ENCODE measurements around the gene KRTAP5-1.
"Not testable (repeated sequence)": the region's sequence is repeated elsewhere in the genome, so short reads cannot be mapped to it uniquely, and the experiment has no call there.

Gene KRTAP5-1

GRCh38 chr11:1584661-1585370 lies at the start of gene KRTAP5-1:
TSS of gene KRTAP5-1 (minus strand) at chr11:1585283. CDS start at chr11:1585249, 34 bp downstream.
- DNase-seq (ENCODE audit: low read depth): not testable (repeated sequence)

DNA sequence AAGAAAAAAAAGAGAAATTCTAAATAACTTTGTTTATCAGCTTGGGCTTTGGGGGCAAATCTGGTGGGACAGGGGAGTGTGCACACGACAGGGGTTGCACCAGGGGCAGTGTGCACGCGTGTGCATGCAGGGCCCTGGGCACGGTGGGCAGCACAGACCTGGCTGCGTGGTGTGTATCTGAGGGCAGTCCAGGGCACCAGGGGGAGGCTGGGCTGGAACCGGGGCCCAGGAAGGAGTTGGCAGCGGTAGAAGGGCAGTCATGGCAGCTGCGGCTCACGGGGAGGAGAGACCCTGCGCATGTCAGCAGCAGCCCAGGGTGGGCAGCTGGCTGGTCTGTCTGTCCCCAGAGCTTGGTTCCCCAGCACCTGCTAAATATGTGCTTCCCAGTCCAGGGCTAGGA lies 48.8 kb upstream of the KRTAP5-1 start:
- DNase-seq (ENCODE audit: low read depth): no peak

GRCh38 chr11:1632053-1632714 lies 47.1 kb upstream of the KRTAP5-1 start:
- no peak for DNase-seq (ENCODE audit: low read depth)

GRCh38 chr11:1631066-1631568 lies 46.0 kb upstream of the KRTAP5-1 start:
- no peak for DNase-seq (ENCODE audit: low read depth)

DNA sequence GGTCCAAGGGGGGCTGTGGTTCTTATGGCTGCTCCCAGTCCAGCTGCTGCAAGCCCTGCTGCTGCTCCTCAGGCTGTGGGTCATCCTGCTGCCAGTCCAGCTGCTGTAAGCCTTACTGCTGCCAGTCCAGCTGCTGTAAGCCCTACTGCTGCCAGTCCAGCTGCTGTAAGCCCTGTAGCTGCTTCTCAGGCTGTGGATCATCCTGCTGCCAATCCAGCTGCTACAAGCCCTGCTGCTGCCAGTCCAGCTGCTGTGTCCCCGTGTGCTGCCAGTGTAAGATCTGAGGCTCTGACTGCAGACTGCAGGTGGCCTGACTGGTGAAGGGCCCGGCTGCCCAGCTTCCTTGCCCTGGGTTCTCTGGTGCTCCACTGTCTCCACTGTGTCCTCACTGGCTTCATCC lies 45.2 kb upstream of the KRTAP5-1 start:
- DNase-seq (ENCODE audit: low read depth): no peak

- no peak for DNase-seq (ENCODE audit: low read depth)
Measured at GRCh38 chr11:1629326-1630185, 44.5 kb upstream of the KRTAP5-1 start, which contains the start of gene KRTAP5-5. TSS of gene KRTAP5-5 (plus strand) at chr11:1629775. CDS start at chr11:1629841, 66 bp downstream.

- peak; percentile 4 for DNase-seq (ENCODE audit: low read depth)
Measured at GRCh38 chr11:1628506-1629325, 43.6 kb upstream of the KRTAP5-1 start.

DNA sequence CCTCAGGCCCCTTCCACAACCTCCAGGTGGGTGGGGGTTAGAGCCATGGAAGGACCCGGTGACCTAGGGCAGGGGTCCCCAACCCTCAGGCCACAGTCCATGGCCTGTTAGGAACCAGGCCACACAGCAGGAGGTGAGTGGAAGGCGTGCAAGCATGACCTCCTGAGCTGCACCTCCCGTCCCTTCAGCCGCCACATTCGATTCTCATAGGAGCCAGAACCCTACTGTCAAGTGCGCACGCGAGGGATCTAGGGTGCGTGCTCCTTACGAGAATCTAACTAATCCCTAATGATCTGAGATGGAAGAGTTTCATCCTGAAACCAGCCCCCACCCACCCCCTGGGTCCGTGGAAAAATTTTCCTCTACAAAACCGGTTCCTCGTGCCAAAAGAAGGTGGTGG lies 40.5 kb upstream of the KRTAP5-1 start:
- no peak for DNase-seq (ENCODE audit: low read depth)

- no peak for DNase-seq (ENCODE audit: low read depth)
Measured at GRCh38 chr11:1624621-1625020, 39.5 kb upstream of the KRTAP5-1 start.

DNA sequence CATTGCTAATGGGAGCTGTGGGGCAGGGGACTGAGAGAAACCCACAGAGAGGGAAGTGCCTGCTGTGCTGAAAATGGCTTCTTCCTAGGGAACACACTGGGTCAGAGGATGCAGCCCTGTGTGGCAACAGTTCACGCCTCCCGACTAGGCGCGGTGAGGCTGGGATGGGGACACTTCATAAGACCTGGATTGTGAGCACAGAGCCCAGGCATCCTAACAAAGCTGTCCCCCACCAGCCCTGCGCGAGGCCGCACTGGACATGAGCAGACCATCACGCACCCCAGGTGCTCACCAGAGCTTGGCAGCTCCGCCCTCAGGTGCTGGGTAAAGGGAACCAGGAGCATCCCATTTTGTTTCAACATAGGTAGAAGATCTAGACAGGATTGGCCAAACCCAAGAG lies 38.6 kb upstream of the KRTAP5-1 start:
- no peak for DNase-seq (ENCODE audit: low read depth)

DNA sequence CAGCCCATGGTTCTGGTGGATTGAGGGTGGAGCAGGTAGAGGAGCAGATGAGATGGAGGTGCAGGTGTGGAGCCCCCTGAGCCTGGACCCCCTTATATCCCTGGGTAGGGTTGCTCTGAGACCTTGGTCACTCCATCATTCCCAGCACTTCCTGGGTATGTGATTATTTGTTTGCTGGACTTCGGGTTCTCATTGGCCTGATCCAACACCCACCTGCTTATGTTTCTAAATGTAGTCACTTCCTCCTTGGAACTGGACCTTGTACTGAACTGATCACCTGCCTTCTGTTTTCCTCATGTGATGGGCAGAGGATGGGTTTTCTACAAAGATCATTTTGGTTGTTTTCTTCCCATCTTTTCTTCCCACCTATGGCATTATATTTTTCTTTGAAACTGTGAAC lies 37.0 kb upstream of the KRTAP5-1 start, which contains the start of gene KRTAP5-4:
TSS of gene KRTAP5-4 (minus strand) at position 53 of the 400 bp plus-strand sequence. CDS start at position 8, 45 bp downstream.
- DNase-seq (ENCODE audit: low read depth): no peak

- DNase-seq (ENCODE audit: low read depth): no peak
Measured at GRCh38 chr11:1619449-1619848, 34.4 kb upstream of the KRTAP5-1 start.

DNA sequence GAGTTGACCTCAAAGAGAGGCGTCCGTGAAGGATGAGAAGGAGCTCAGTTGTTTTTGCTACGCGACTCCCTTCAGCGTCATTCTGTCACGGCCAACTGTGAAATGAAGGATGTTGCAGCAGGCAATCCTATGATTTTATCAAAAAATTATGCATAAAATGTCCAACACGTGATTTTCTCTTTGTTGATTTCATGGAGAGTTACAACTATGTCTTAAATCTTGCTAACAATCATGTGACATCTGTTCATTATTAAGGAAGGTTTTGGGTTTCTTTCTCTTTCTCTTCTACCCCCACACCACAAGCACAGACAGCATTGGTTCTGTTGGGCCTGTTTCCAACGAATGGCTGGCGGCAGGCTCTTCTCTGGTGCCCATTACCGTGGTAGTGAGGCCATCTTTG lies 33.1 kb upstream of the KRTAP5-1 start:
- no peak for DNase-seq (ENCODE audit: low read depth)

GRCh38 chr11:1608363-1608762 lies 23.3 kb upstream of the KRTAP5-1 start, which contains the start of gene KRTAP5-3:
TSS of gene KRTAP5-3 (minus strand) at chr11:1608463. CDS start at chr11:1608385, 78 bp downstream.
- no peak for DNase-seq (ENCODE audit: low read depth)

- DNase-seq (ENCODE audit: low read depth): not testable (repeated sequence)
Measured at GRCh38 chr11:1607901-1608300, 22.8 kb upstream of the KRTAP5-1 start.

DNA sequence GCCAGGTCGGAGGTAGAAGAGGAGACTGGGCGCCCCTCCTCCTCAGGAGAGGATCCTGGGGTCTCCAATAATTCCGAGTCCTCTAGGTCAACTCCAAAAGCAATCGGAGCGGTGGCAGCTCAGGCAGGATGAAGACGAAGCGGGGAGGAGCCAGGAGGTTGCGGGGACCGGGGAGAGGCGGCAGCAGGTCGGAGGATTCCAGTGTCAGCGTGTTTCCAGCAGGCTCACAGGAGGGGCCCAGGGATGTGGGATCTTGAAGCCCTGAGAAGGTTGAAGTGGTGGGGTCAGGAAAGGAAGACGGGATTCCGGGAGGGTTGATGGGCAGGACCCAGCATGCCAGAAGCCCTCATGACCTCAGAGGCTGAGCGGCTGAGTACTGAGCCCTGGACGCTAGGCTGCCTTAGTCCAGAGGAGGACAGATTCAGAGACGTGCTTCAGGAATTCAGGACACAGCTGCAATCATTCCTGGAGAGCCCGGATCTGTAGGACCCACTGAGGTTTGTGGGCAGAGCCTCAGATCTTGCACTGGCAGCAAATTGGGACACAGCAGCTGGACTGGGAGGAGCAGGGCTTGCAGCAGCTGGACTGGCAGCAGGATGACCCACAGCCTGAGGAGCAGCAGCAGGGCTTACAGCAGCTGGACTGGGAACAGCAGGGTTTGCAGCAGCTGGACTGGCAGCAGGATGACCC lies 22.2 kb upstream of the KRTAP5-1 start:
- DNase-seq (ENCODE audit: low read depth): peak; percentile 5

- not testable (repeated sequence) for DNase-seq (ENCODE audit: low read depth)
Measured at GRCh38 chr11:1605923-1606322, 20.8 kb upstream of the KRTAP5-1 start.

GRCh38 chr11:1604711-1605110 lies 19.6 kb upstream of the KRTAP5-1 start:
- no peak for DNase-seq (ENCODE audit: low read depth)

DNA sequence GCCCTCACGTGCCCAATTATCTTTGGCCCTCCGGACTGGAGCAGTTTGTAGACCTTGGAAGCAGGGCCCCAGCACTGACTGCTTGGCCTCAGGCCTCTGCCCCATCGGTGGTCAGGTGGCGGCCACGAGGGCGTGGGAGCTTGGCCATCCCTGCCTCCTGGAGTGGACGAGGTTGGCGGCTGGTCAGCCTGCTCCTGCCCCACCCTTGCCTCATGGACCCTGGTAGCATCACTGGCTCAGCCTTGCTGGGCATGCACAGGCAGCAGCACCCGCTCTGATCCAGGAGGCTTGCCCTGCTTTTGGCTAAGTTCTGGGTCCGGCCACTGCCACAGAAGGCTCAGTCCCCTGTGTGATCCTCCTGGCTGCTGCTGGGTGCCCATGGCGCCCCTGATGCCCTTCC lies 19.1 kb upstream of the KRTAP5-1 start:
- no peak for DNase-seq (ENCODE audit: low read depth)

DNA sequence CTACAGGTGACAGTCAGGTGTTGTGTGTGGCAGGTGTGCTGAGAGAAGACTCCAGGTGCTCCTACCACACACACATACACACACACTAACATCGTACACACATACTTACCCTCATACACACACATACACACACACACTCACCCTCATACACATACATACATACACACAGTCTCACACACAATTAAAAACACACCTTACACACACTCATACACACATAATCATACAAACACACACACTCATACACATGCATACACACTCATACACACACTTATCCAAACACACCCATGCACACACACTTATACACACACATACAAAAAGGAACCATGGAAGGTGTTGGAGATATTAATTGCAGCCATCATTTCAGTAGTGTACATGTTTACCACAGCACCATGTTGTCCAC lies 18.5 kb upstream of the KRTAP5-1 start:
- DNase-seq (ENCODE audit: low read depth): no peak

GRCh38 chr11:1601663-1602062 lies 16.6 kb upstream of the KRTAP5-1 start:
- DNase-seq (ENCODE audit: low read depth): not testable (repeated sequence)
